ENCODE data around the gene ZBTB38.
A peak's percentile ranks its signal among the peaks of the same experiment; 100 is the strongest.

DNA sequence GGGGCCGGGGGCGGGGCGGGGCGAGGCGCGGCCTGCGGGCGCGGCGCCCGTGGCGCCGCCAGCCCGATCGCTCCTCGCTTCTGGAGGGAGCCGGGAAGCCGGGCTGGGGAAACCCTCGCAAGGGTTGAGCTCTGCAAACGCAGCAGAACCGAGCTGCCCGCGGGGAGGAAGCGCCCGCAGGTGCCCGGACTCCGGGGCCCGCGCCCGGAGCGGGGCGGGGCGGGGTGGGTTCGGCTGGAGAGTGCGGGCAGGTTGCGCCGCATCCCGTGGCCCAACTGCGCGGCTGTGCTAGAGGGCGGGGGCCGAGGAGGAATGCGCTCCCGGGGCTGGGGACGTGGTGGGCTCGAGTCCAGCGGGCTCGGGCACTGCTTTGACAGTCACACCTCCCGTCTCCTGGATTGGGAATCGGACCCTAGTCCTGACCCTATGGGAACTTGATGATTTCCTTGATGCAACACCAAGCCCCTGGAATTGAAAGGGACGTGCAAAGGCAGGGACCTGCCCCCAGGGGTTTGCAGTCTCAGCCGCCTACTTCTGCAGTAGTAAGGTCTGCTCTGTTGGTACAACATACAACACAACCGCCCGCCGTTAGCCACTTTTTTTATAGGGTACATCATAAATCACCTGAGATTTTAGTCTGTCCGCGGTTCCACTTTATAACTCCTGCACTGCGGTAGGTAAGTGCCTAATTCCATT lies 34.3 kb downstream of the ZBTB38 start:
- TF ChIP-seq CTCF (IDR thresholded peaks at IDR 0.05 in 4 of 5, conservative IDR thresholded peaks at IDR 0.05 in 1 of 5) (peak in 1 of 5 experiments; percentile 33), POLR2A (IDR thresholded peaks at IDR 0.05) (peak; percentile 55 to 75)
